HepG2 (cell line): ENCODE data around the gene FAT1. TPM values are rescaled to one million over a fixed set of nuclear protein-coding genes. Genes with fewer than 3 reads are reported as not detected.

Source experiments
- ATAC-seq: fragments of 200-7000 bp; cut with Tn5 transposase; 3 replicates; pipeline ENCODE4 v1.9.1; 2020; ENCODE audit warnings: mild to moderate bottlenecking, moderate library complexity
- BruUV-seq: library from RNA; stranded (reverse); fragments of 400-500 nt; replicated peaks from 2 replicates; lab custom pipeline; 2021; lab: Mats Ljungman, UMichigan
- CTCF ChIA-PET: fragments of 300-600 bp; formaldehyde crosslinking; extraction: SDS; loops from one replicate; lab custom pipeline; 2021; ENCODE audit warnings: low total read pairs, inconsistent platforms, low intra/inter-chr PET ratio; lab: Yijun Ruan, JAX
- POLR2A ChIA-PET: fragments of 350-600 bp; sonication (Branson Sonifier 250); formaldehyde crosslinking; loops from one replicate; lab custom pipeline; 2020; ENCODE audit warnings: antibody characterized with exemption, inconsistent platforms; lab: Yijun Ruan, JAX
- DNase-seq: peaks from one replicate; pipeline ENCODE4 v3.0.0-alpha.2; 2015; ENCODE audit warnings: low spot score
- FAIRE-seq: peaks from 3 replicates; lab custom pipeline; 2011; peaks lifted over from hg19 to GRCh38; lab: Jason Lieb, UNC
- H2AFZ ChIP-seq: one replicate; pipeline ENCODE4 v1.6.1; 2011; ENCODE audit warnings: low read length, inconsistent platforms
- H3K27ac ChIP-seq: fragments of 300-600 bp; 3 replicates; pipeline ENCODE4 v1.8.0; 2011; ENCODE audit warnings: mixed run types, mild to moderate bottlenecking, mixed read lengths, low read length, inconsistent platforms; ENCODE audit not compliant: insufficient read depth; ENCODE audit errors: extremely low read length
- H3K27me3 ChIP-seq, 2 experiments: fragments of 200-600 bp in 1 of 2; 2 replicates in 1 of 2; 3 replicates in 1 of 2; pipeline versions ENCODE4 v1.6.0 to v1.8.0; 2011; ENCODE audit warnings: low read length in 2 of 2, mild to moderate bottlenecking in 2 of 2, moderate library complexity in 2 of 2, inconsistent platforms in 1 of 2; ENCODE audit not compliant: insufficient read depth in 2 of 2, control insufficient read depth in 1 of 2
- H3K36me3 ChIP-seq, 2 experiments: fragments of 200-600 bp in 1 of 2; replicated peaks in 1 of 2; 2 replicates in 1 of 2; 3 replicates in 1 of 2; pipeline versions ENCODE4 v1.5.1 to v1.8.0; 2011; ENCODE audit warnings: low read length in 2 of 2, inconsistent platforms in 1 of 2; ENCODE audit not compliant: insufficient read depth in 2 of 2, control insufficient read depth in 1 of 2
- H3K4me1 ChIP-seq: 2 replicates; pipeline ENCODE4 v1.5.1; 2012; ENCODE audit warnings: low read length, inconsistent platforms; ENCODE audit not compliant: insufficient read depth
- H3K4me2 ChIP-seq: 2 replicates; pipeline ENCODE4 v1.6.0; 2011; ENCODE audit warnings: low read depth, low read length, inconsistent platforms
- H3K4me3 ChIP-seq, 3 experiments: fragments of 200-600 bp in 1 of 3; sonication (generic), shearing (Covaris generic) in 1 of 3; replicated peaks in 1 of 3; 2 replicates each; pipeline ENCODE4 v1.5.1; 2011 to 2016; ENCODE audit warnings: low read length in 3 of 3, inconsistent platforms in 2 of 3, low read depth in 2 of 3, mild to moderate bottlenecking in 2 of 3, control low read depth in 1 of 3, mixed read lengths in 1 of 3; ENCODE audit not compliant: insufficient read depth in 1 of 3
- H3K79me2 ChIP-seq: one replicate; pipeline ENCODE4 v1.6.1; 2011; ENCODE audit warnings: low read length, inconsistent platforms; ENCODE audit not compliant: insufficient read depth
- H3K9ac ChIP-seq: 2 replicates; pipeline ENCODE4 v1.6.0; 2011; ENCODE audit warnings: mild to moderate bottlenecking, low read depth, low read length, inconsistent platforms; ENCODE audit not compliant: insufficient read depth
- H3K9me3 ChIP-seq: 2 replicates; pipeline ENCODE4 v1.5.1; 2012; ENCODE audit warnings: mild to moderate bottlenecking, low read length
- H4K20me1 ChIP-seq: 2 replicates; pipeline ENCODE4 v1.6.0; 2011; ENCODE audit warnings: inconsistent platforms, mild to moderate bottlenecking, low read length, moderate library complexity; ENCODE audit not compliant: insufficient read depth
- ATF5 ChIP-seq: sonication (generic); formaldehyde crosslinking; IDR thresholded peaks from 2 replicates; pipeline ENCODE4 v1.4.0; 2020; ENCODE audit warnings: mild to moderate bottlenecking, low read depth, missing genetic modification reagents
- FOSL2 ChIP-seq: sonication (generic); formaldehyde crosslinking; IDR thresholded peaks from 2 replicates; pipeline ENCODE4 v1.4.0; 2020; ENCODE audit warnings: missing genetic modification reagents
- LCORL ChIP-seq, 2 experiments: fragments of 450-650 bp in 1 of 2; sonication (generic) in 1 of 2; formaldehyde crosslinking in 1 of 2; IDR thresholded peaks; 2 replicates each; pipeline versions ENCODE4 v1.5.0 to v1.6.1; 2017 to 2020; ENCODE audit warnings: antibody characterized with exemption in 1 of 2, missing genetic modification reagents in 1 of 2
- MIXL1 ChIP-seq: IDR thresholded peaks from 2 replicates; pipeline ENCODE4 v1.6.1; 2016
- NR2F2 ChIP-seq: IDR thresholded peaks from 2 replicates; pipeline ENCODE4 v1.6.1; 2012; ENCODE audit warnings: low read depth, inconsistent platforms, borderline replicate concordance
- PBX2 ChIP-seq: IDR thresholded peaks from 2 replicates; pipeline ENCODE4 v1.6.1; 2016; ENCODE audit warnings: control low read depth
- PCBP2 ChIP-seq: fragments of 200-400 bp; formaldehyde crosslinking; optimal IDR thresholded peaks from 2 replicates; pipeline ENCODE3; 2018; ENCODE audit warnings: low read length, low read depth; ENCODE audit not compliant: poor library complexity, severe bottlenecking
- POLR2A ChIP-seq, 2 experiments: IDR thresholded peaks; 2 replicates each; pipeline ENCODE4 v1.6.1; 2011; ENCODE audit warnings: low read depth in 2 of 2, low read length in 2 of 2, mild to moderate bottlenecking in 1 of 2, moderate library complexity in 1 of 2; ENCODE audit not compliant: insufficient read depth in 1 of 2
- SNAI1 ChIP-seq: sonication (generic); formaldehyde crosslinking; IDR thresholded peaks from 2 replicates; pipeline ENCODE4 v1.5.0; 2020; ENCODE audit warnings: mild to moderate bottlenecking, missing genetic modification reagents, borderline replicate concordance
- THAP7 ChIP-seq: sonication (generic); formaldehyde crosslinking; IDR thresholded peaks from 2 replicates; pipeline ENCODE4 v1.8.1; 2023; ENCODE audit warnings: mild to moderate bottlenecking, missing genetic modification reagents
- ZBTB20 ChIP-seq: sonication (generic); formaldehyde crosslinking; IDR thresholded peaks from 2 replicates; pipeline ENCODE4 v1.8.1; 2023; ENCODE audit warnings: missing genetic modification reagents, low read depth, mild to moderate bottlenecking, borderline replicate concordance
- ZBTB34 ChIP-seq: sonication (generic); formaldehyde crosslinking; IDR thresholded peaks from 2 replicates; pipeline ENCODE4 v1.8.0; 2022; ENCODE audit warnings: mild to moderate bottlenecking, missing genetic modification reagents
- ZKSCAN1 ChIP-seq: fragments of 150-350 bp; IDR thresholded peaks from 2 replicates; pipeline ENCODE4 v1.6.1; 2014; ENCODE audit warnings: low read length
- ZNF121 ChIP-seq: sonication (generic); formaldehyde crosslinking; IDR thresholded peaks from 2 replicates; pipeline ENCODE4 v1.5.0; 2020; ENCODE audit warnings: mild to moderate bottlenecking, missing genetic modification reagents
- ZNF292 ChIP-seq: sonication (generic); formaldehyde crosslinking; IDR thresholded peaks from 2 replicates; pipeline ENCODE4 v1.8.1; 2022; ENCODE audit warnings: mild to moderate bottlenecking, low read depth, missing genetic modification reagents, borderline replicate concordance
- ZNF296 ChIP-seq: sonication (generic); formaldehyde crosslinking; conservative IDR thresholded peaks from 2 replicates; pipeline ENCODE4 v1.5.0; 2020; ENCODE audit warnings: mild to moderate bottlenecking, missing genetic modification reagents
- ZNF550 ChIP-seq: sonication (generic); formaldehyde crosslinking; IDR thresholded peaks from 2 replicates; pipeline ENCODE4 v1.4.0; 2020; ENCODE audit warnings: mild to moderate bottlenecking, missing genetic modification reagents, borderline replicate concordance
- ZNF775 ChIP-seq: sonication (generic); formaldehyde crosslinking; IDR thresholded peaks from 2 replicates; pipeline ENCODE4 v1.4.0; 2020; ENCODE audit warnings: missing genetic modification reagents, mild to moderate bottlenecking, moderate library complexity, borderline replicate concordance
- WGBS: methylation state at CpG from one replicate; pipeline ENCODE4 v1.1.6; 2017; ENCODE audit warnings: low lambda C conversion rate; 5-methylcytosine and 5-hydroxymethylcytosine counted together
- in situ Hi-C: cut with HindIII; loops from 2 replicates; pipeline ENCODE4 v1.10.0; 2017; ENCODE audit warnings: low pct_unique_long_range_greater_than_20kb; ENCODE audit not compliant: extremely low pct_ligation_motif_present
- intact Hi-C: fragments of 100-400 bp; cut with micrococcal nuclease; formaldehyde crosslinking; loops from one replicate; pipeline ENCODE4 v1.10.0; 2022; ENCODE audit not compliant: unreplicated experiment
- polyA plus RNA-seq, 8 experiments: library from polyadenylated mRNA; depleted of rRNA in 3 of 8; stranded (reverse) in 7 of 8; unstranded in 1 of 8; fragments of >200 nt; fragmentation: Illumina TruSeq in 4 of 8; extraction: Trizol in 4 of 8; gene quantifications; 2 replicates each; pipeline versions ENCODE4 v1.2.1 to v1.2.3, GENCODE V29; 2011 to 2016; ENCODE audit warnings: low read depth in 4 of 8, missing spikeins in 1 of 8, mixed read lengths in 1 of 8; ENCODE audit not compliant: insufficient read depth in 1 of 8
- total RNA-seq, 5 experiments: library from RNA; depleted of rRNA; stranded (reverse); fragments of >200 nt; fragmentation: Illumina TruSeq; extraction: Trizol; gene quantifications; 2 replicates each; pipeline ENCODE4 v1.2.3, GENCODE V29; 2016; ENCODE audit warnings: low read depth in 1 of 5

FAT1 gene
- total and polyA plus RNA-seq, 2 of the 13 experiments (the other 11 are each of a cell fraction or from before 2014, with no cell fraction given) = 185 to 216 TPM

GRCh38 chr4:186728631-186729271 lies 5.1 kb upstream of the FAT1 start (continued):
- TF ChIP-seq ATF5 (CRISPR knock-in tag) = no peak
- no peak for TF ChIP-seq ZBTB34 (CRISPR knock-in tag)
- peak; percentile 11; the same call in 1 of the 2 replicates for TF ChIP-seq PBX2 (CRISPR knock-in tag)
- TF ChIP-seq, all 625 proteins: peak for 113

- peak; percentile 34 for DNase-seq
- no peaks in the 10 kb centered on the region for H3K9me3 ChIP-seq
- peak overlapping the region; percentile 83 for H3K4me2 ChIP-seq
- no peaks in the 10 kb centered on the region; a peak in 1 of 5 replicates for H3K27me3 ChIP-seq
- H3K4me1 ChIP-seq = peaks cover 47% of the 10 kb centered on the region
- H3K79me2 ChIP-seq = peaks cover 42% of the 10 kb centered on the region
- ChIA-PET CTCF (no interaction called here), POLR2A (interaction anchor here (1.1 to 2.2 kb wide), 3 partner anchors 37 to 79 kb away, joined by 3 to 9 read pairs (median 4); no protein-coding TSS in a partner anchor)
- no peak for FAIRE-seq
- H3K4me3 ChIP-seq = peak overlapping the region; percentile 69 to 99 (median 95); a peak in 5 of 6 replicates
- no peaks in the 10 kb centered on the region for H3K36me3 ChIP-seq
- H3K9ac ChIP-seq = peak overlapping the region; percentile 91
- peaks cover 3% of the 10 kb centered on the region; the same call in 1 of the 2 replicates for H4K20me1 ChIP-seq
- no TSS peak for BruUV-seq
- peak overlapping the region; percentile 86 for H3K27ac ChIP-seq
- no peak overlapping the region for H2AFZ ChIP-seq
- in situ Hi-C loops (loop anchor here (25.0 kb wide), 1 partner anchor 209 kb away; no protein-coding TSS in a partner anchor), intact Hi-C loops (loop anchor here (1.0 to 10.0 kb wide), 10 partner anchors 28 to 877 kb away; no protein-coding TSS in a partner anchor)
- 55% methylated on average over 5 of the region's 6 CpGs for WGBS
- no peak for ATAC-seq
- no peak for TF ChIP-seq ZBTB20 (CRISPR knock-in tag)
- TF ChIP-seq ZKSCAN1 = peak; percentile 89
- TF ChIP-seq THAP7 (CRISPR knock-in tag) = no peak
- no peak for TF ChIP-seq MIXL1
- no peak for TF ChIP-seq ZNF292 (CRISPR knock-in tag)
- TF ChIP-seq ZNF121 (CRISPR knock-in tag) = no peak
- TF ChIP-seq SNAI1 = 0 out of 2 replicates have a peak, but pooled peaks have one; percentile 36
- no peak for TF ChIP-seq PCBP2
- TF ChIP-seq NR2F2 = 0 out of 2 replicates have a peak, but pooled peaks have one; percentile 2
- TF ChIP-seq ZNF775 (CRISPR knock-in tag) = no peak
- no peak for TF ChIP-seq ZNF296 (CRISPR knock-in tag)
- TF ChIP-seq POLR2A (IDR thresholded peaks at IDR 0.05; ENCODE audit: insufficient read depth in 1 of 2, low read depth in 2 of 2, low read length in 2 of 2) = 0 out of 4 replicates have a peak, but pooled peaks of 1 of the 2 experiments have one; percentile 11
- TF ChIP-seq FOSL2 (CRISPR knock-in tag) = peak; percentile 6; the same call in 1 of the 2 replicates
- no peak for TF ChIP-seq LCORL (IDR thresholded peaks at IDR 0.05)
- 0 out of 2 replicates have a peak, but pooled peaks have one; percentile 14 for TF ChIP-seq LCORL (CRISPR knock-in tag; IDR thresholded peaks at IDR 0.05)
- TF ChIP-seq ZNF550 = no peak
Observed at GRCh38 chr4:186727977-186728519, 4.4 kb upstream of the FAT1 start.
